ENCODE data around the gene HSPA1B. TPM values are rescaled to one million over a fixed set of nuclear protein-coding genes. Genes with fewer than 3 reads are reported as not detected.
"Not testable (repeated sequence)": the region's sequence is repeated elsewhere in the genome, so short reads cannot be mapped to it uniquely, and the experiment has no call there.

HSPA1B gene
- total RNA-seq, 4 donors from 2014 or later = 378 to 549 (median 420) TPM

GRCh38 chr6:31844507-31844906 lies 17.0 kb downstream of the HSPA1B start:
- intact Hi-C loops (cut with DNase I; ENCODE audit: low total_unique reads) = no loop called here
- no peak for DNase-seq (ENCODE audit: low spot score in 2 of 2)
- WGBS, 2 donors = 91 to 100% methylated on average over 3 of the region's 3 CpGs
- no peak overlapping the region for H3K4me3 ChIP-seq (ENCODE audit: low read depth, poor library complexity, severe bottlenecking)
- TF ChIP-seq POLR2A (IDR thresholded peaks at IDR 0.05) = no peak
- no peak for TF ChIP-seq CTCF (IDR thresholded peaks at IDR 0.05)

GRCh38 chr6:31847276-31847978 lies 19.9 kb downstream of the HSPA1B start:
- no peak overlapping the region for H3K4me3 ChIP-seq (ENCODE audit: low read depth, poor library complexity, severe bottlenecking)
- TF ChIP-seq POLR2A (IDR thresholded peaks at IDR 0.05) (no peak), CTCF (IDR thresholded peaks at IDR 0.05) (no peak)
- intact Hi-C loops (cut with DNase I; ENCODE audit: low total_unique reads) = no loop called here
- no peak for DNase-seq (ENCODE audit: low spot score in 2 of 2)
- 90 to 91% methylated on average over 2 of the region's 2 CpGs for WGBS, 2 donors

GRCh38 chr6:31850765-31851484 lies 23.4 kb downstream of the HSPA1B start:
- intact Hi-C loops (cut with DNase I; ENCODE audit: low total_unique reads) = no loop called here

GRCh38 chr6:31851485-31851832 lies 23.9 kb downstream of the HSPA1B start:
- H3K4me3 ChIP-seq (ENCODE audit: low read depth, poor library complexity, severe bottlenecking) = no peak overlapping the region
- WGBS, 2 donors = 71 to 75% methylated on average over 2 of the region's 2 CpGs
- no peak for DNase-seq (ENCODE audit: low spot score in 2 of 2)

More at GRCh38 chr6:31850765-31851484, 23.4 kb downstream of the HSPA1B start:
- no peak for DNase-seq (ENCODE audit: low spot score in 2 of 2)
- 92 to 96% methylated on average over 2 of the region's 2 CpGs for WGBS, 2 donors
- TF ChIP-seq CTCF (IDR thresholded peaks at IDR 0.05) = no peak
- TF ChIP-seq POLR2A (IDR thresholded peaks at IDR 0.05) = no peak
- H3K4me3 ChIP-seq (ENCODE audit: low read depth, poor library complexity, severe bottlenecking) = no peak overlapping the region

GRCh38 chr6:31851980-31852718 lies 24.6 kb downstream of the HSPA1B start:
- DNase-seq (ENCODE audit: low spot score in 2 of 2); H3K4me3 ChIP-seq (ENCODE audit: low read depth, poor library complexity, severe bottlenecking); intact Hi-C loops (cut with DNase I; ENCODE audit: low total_unique reads): not testable (repeated sequence)
- 88 to 90% methylated on average over 16 to 29 of the region's 35 CpGs for WGBS, 2 donors

More at GRCh38 chr6:31851485-31851832, 23.9 kb downstream of the HSPA1B start:
- intact Hi-C loops (cut with DNase I; ENCODE audit: low total_unique reads) = no loop called here
- TF ChIP-seq POLR2A (IDR thresholded peaks at IDR 0.05) = no peak

GRCh38 chr6:31857774-31858173 lies 30.2 kb downstream of the HSPA1B start:
- DNase-seq (ENCODE audit: low spot score in 2 of 2); intact Hi-C loops (cut with DNase I; ENCODE audit: low total_unique reads); H3K4me3 ChIP-seq (ENCODE audit: low read depth, poor library complexity, severe bottlenecking): not testable (repeated sequence)
- WGBS, 2 donors = 90 to 92% methylated on average over 8 of the region's 8 CpGs

- WGBS, 2 donors = 88 to 90% methylated on average over 8 of the region's 8 CpGs
- DNase-seq (ENCODE audit: low spot score in 2 of 2) = no peak
- TF ChIP-seq CTCF (IDR thresholded peaks at IDR 0.05) (no peak), POLR2A (IDR thresholded peaks at IDR 0.05) (no peak)
- H3K4me3 ChIP-seq (ENCODE audit: low read depth, poor library complexity, severe bottlenecking) = no peak overlapping the region
- intact Hi-C loops (cut with DNase I; ENCODE audit: low total_unique reads) = no loop called here
These were observed 31.2 kb downstream of the HSPA1B start for GRCh38 chr6:31858707-31859106.

All from lower leg skin (tissue), 4 donors.